ENCODE results near the gene GPR37. TPM values are rescaled to one million over a fixed set of nuclear protein-coding genes. Genes with fewer than 3 reads are reported as not detected.

GPR37 gene
- total RNA-seq, 6 experiments from 2014 or later: not detected

GRCh38 chr7:124808206-124808605 lies 42.6 kb upstream of the GPR37 start:
- no peak overlapping the region for H3K27ac Mint-ChIP-seq
- no peak for DNase-seq
- H3K4me1 Mint-ChIP-seq (ENCODE audit: low read depth): no peaks in the 10 kb centered on the region
- no peaks in the 10 kb centered on the region for H3K9me3 Mint-ChIP-seq
- no peak overlapping the region for H3K4me3 Mint-ChIP-seq
- TF ChIP-seq, protein P1, sequence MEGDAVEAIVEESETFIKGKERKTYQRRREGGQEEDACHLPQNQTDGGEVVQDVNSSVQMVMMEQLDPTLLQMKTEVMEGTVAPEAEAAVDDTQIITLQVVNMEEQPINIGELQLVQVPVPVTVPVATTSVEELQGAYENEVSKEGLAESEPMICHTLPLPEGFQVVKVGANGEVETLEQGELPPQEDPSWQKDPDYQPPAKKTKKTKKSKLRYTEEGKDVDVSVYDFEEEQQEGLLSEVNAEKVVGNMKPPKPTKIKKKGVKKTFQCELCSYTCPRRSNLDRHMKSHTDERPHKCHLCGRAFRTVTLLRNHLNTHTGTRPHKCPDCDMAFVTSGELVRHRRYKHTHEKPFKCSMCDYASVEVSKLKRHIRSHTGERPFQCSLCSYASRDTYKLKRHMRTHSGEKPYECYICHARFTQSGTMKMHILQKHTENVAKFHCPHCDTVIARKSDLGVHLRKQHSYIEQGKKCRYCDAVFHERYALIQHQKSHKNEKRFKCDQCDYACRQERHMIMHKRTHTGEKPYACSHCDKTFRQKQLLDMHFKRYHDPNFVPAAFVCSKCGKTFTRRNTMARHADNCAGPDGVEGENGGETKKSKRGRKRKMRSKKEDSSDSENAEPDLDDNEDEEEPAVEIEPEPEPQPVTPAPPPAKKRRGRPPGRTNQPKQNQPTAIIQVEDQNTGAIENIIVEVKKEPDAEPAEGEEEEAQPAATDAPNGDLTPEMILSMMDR (IDR thresholded peaks at IDR 0.05): no peak
- H3K27me3 Mint-ChIP-seq (ENCODE audit: insufficient read depth): no peaks in the 10 kb centered on the region
- H3K36me3 Mint-ChIP-seq (ENCODE audit: low read depth): no peaks in the 10 kb centered on the region

DNA sequence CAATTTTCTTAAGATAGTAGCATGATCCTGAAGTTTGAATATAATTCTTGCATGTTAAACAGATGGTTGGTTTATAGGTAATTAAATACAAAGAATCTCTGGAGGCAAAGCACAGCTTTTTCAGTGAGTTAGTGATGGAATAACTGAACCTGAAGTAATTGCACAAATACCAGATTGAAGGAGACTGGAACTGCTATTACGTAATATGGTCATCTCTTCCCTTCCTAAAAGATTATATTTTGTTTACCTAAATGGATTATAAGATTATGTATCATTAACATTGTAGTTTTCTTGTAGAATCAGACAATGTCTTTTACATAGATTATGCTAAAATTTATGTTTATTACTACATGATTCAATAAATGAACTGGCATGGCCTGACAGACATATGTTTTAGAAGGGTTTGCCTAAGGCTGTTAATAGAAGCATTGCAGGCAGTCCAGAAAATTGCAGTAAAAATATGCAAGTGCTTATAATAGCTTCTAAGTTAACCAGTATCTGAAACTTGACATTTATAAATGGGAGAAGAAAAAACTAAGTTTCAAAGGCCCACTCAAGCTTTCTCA lies 35.8 kb upstream of the GPR37 start:
- no peak for DNase-seq
- Mint-ChIP-seq H3K4me1 (ENCODE audit: low read depth) (no peaks in the 10 kb centered on the region), H3K27me3 (ENCODE audit: insufficient read depth) (no peaks in the 10 kb centered on the region; the same call in 1 of the 2 replicates), H3K4me3 (no peak overlapping the region), H3K27ac (no peak overlapping the region), H3K36me3 (ENCODE audit: low read depth) (no peaks in the 10 kb centered on the region), H3K9me3 (no peaks in the 10 kb centered on the region)
- TF ChIP-seq, protein P1 (IDR thresholded peaks at IDR 0.05): no peak

DNA sequence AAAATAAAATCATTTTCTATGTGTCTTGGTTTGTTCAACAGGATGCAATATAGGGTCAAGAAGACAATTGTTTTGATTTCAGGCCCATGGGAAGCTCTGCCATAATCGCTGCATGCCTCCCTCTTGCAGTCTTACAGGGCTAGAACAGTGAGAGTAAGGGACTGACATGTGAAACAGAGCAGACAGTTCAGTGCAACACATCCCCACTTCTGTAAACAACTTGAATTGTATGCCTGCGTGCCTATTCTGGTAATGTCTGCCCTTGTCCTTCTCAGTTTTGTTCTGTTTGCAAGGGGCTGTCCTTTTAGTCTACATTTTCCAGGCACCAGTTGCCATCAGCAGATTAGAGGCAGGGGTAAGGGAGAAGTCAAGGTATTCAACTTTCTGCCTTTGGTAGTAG lies 34.8 kb upstream of the GPR37 start:
- H3K9me3 Mint-ChIP-seq: no peaks in the 10 kb centered on the region
- no peaks in the 10 kb centered on the region; the same call in 1 of the 2 replicates for H3K27me3 Mint-ChIP-seq (ENCODE audit: insufficient read depth)
- no peak for DNase-seq
- no peaks in the 10 kb centered on the region for H3K36me3 Mint-ChIP-seq (ENCODE audit: low read depth)
- H3K27ac Mint-ChIP-seq: no peak overlapping the region
- H3K4me3 Mint-ChIP-seq: no peak overlapping the region
- TF ChIP-seq, protein P1 (IDR thresholded peaks at IDR 0.05): no peak
- H3K4me1 Mint-ChIP-seq (ENCODE audit: low read depth): no peaks in the 10 kb centered on the region

DNA sequence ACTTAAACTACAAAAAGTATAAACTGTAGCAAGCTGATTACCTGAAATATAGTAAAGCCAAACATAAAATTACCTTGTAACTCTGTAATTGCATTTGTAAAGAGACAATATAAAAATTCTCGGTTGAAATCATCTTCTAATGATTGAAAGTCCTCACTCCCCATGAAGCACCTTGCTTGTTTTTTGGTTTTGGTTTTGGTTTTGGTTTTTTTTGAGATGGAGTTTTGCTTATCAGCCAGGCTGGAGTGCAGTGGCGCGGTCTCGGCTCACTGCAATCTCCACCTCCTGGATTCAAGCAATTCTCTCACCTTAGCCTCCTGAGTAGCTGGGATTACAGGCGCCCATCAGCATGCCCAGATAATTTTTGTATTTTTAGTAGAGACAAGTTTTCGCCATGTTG lies 33.9 kb upstream of the GPR37 start:
- TF ChIP-seq, protein P1 (IDR thresholded peaks at IDR 0.05): no peak
- no peaks in the 10 kb centered on the region for H3K4me1 Mint-ChIP-seq (ENCODE audit: low read depth)
- H3K27me3 Mint-ChIP-seq (ENCODE audit: insufficient read depth): no peaks in the 10 kb centered on the region; the same call in 1 of the 2 replicates
- H3K4me3 Mint-ChIP-seq: no peak overlapping the region
- no peaks in the 10 kb centered on the region for H3K9me3 Mint-ChIP-seq
- H3K27ac Mint-ChIP-seq: no peak overlapping the region
- no peak for DNase-seq
- H3K36me3 Mint-ChIP-seq (ENCODE audit: low read depth): no peaks in the 10 kb centered on the region

- no peak overlapping the region for H3K4me3 Mint-ChIP-seq
- H3K27ac Mint-ChIP-seq: no peak overlapping the region
- DNase-seq: no peak
- TF ChIP-seq, protein P1 (IDR thresholded peaks at IDR 0.05): no peak
- peaks cover under 1% of the 10 kb centered on the region; the same call in 1 of the 2 replicates for H3K27me3 Mint-ChIP-seq (ENCODE audit: insufficient read depth)
- H3K9me3 Mint-ChIP-seq: no peaks in the 10 kb centered on the region
- H3K36me3 Mint-ChIP-seq (ENCODE audit: low read depth): no peaks in the 10 kb centered on the region
- peaks cover 3% of the 10 kb centered on the region; the same call in 1 of the 2 replicates for H3K4me1 Mint-ChIP-seq (ENCODE audit: low read depth)
These were observed 31.2 kb upstream of the GPR37 start for GRCh38 chr7:124796771-124797170.
